ENCODE results near the gene SSR4.

SSR4 gene

GRCh38 chrX:153821066-153821465 is 26.6 kb downstream of the SSR4 start:
- Histone ChIP-seq H2AFZ (ENCODE audit: low read length) (no peak overlapping the region), H3K36me3 (ENCODE audit: insufficient read depth, low read length) (no peaks in the 10 kb centered on the region), H3K9me2 (ENCODE audit: low read depth, low read length) (no peaks in the 10 kb centered on the region), H3K27ac (ENCODE audit: low read depth, low read length, poor library complexity, severe bottlenecking) (no peak overlapping the region), H4K20me1 (ENCODE audit: insufficient read depth, low read length) (no peaks in the 10 kb centered on the region), H3K9ac (ENCODE audit: low read length) (no peak overlapping the region), H3K4me1 (ENCODE audit: insufficient read depth, low read length, severe bottlenecking) (no peaks in the 10 kb centered on the region), H3K4me3 (ENCODE audit: low read depth, low read length, poor library complexity, severe bottlenecking) (no peak overlapping the region), H3K9me3 (ENCODE audit: low read length) (no peaks in the 10 kb centered on the region), H3K79me2 (ENCODE audit: insufficient read depth, low read length) (no peaks in the 10 kb centered on the region), H3F3A (ENCODE audit: insufficient read depth, low read length) (no peaks in the 10 kb centered on the region), H3K4me2 (ENCODE audit: low read length) (no peak overlapping the region), H3K27me3 (ENCODE audit: insufficient read depth, low read length) (no peaks in the 10 kb centered on the region)
- no peak for TF ChIP-seq EZH2 (IDR thresholded peaks at IDR 0.05; ENCODE audit: borderline replicate concordance, low read length)
- no peak for TF ChIP-seq CTCF (IDR thresholded peaks at IDR 0.05; ENCODE audit: low read length)

GRCh38 chrX:153824348-153824747 is 29.9 kb downstream of the SSR4 start:
- Histone ChIP-seq H3K9me3 (ENCODE audit: low read length) (no peaks in the 10 kb centered on the region), H3K27me3 (ENCODE audit: insufficient read depth, low read length) (no peaks in the 10 kb centered on the region)

GRCh38 chrX:153825042-153825441 is 30.6 kb downstream of the SSR4 start:
- Histone ChIP-seq H3F3A (ENCODE audit: insufficient read depth, low read length) (no peaks in the 10 kb centered on the region), H3K9ac (ENCODE audit: low read length) (no peak overlapping the region), H3K9me2 (ENCODE audit: low read depth, low read length) (no peaks in the 10 kb centered on the region), H3K4me1 (ENCODE audit: insufficient read depth, low read length, severe bottlenecking) (no peaks in the 10 kb centered on the region), H3K27ac (ENCODE audit: low read depth, low read length, poor library complexity, severe bottlenecking) (no peak overlapping the region), H2AFZ (ENCODE audit: low read length) (no peak overlapping the region), H3K4me2 (ENCODE audit: low read length) (no peak overlapping the region), H3K27me3 (ENCODE audit: insufficient read depth, low read length) (no peaks in the 10 kb centered on the region), H4K20me1 (ENCODE audit: insufficient read depth, low read length) (no peaks in the 10 kb centered on the region), H3K79me2 (ENCODE audit: insufficient read depth, low read length) (no peaks in the 10 kb centered on the region), H3K4me3 (ENCODE audit: low read depth, low read length, poor library complexity, severe bottlenecking) (no peak overlapping the region), H3K9me3 (ENCODE audit: low read length) (no peaks in the 10 kb centered on the region), H3K36me3 (ENCODE audit: insufficient read depth, low read length) (no peaks in the 10 kb centered on the region)
- TF ChIP-seq CTCF (IDR thresholded peaks at IDR 0.05; ENCODE audit: low read length) (no peak), EZH2 (IDR thresholded peaks at IDR 0.05; ENCODE audit: borderline replicate concordance, low read length) (no peak)

More at GRCh38 chrX:153824348-153824747, 29.9 kb downstream of the SSR4 start:
- Histone ChIP-seq H3F3A (ENCODE audit: insufficient read depth, low read length) (no peaks in the 10 kb centered on the region), H3K79me2 (ENCODE audit: insufficient read depth, low read length) (no peaks in the 10 kb centered on the region), H3K27ac (ENCODE audit: low read depth, low read length, poor library complexity, severe bottlenecking) (no peak overlapping the region), H3K4me3 (ENCODE audit: low read depth, low read length, poor library complexity, severe bottlenecking) (no peak overlapping the region), H3K9ac (ENCODE audit: low read length) (no peak overlapping the region), H2AFZ (ENCODE audit: low read length) (no peak overlapping the region), H3K4me2 (ENCODE audit: low read length) (no peak overlapping the region), H3K36me3 (ENCODE audit: insufficient read depth, low read length) (no peaks in the 10 kb centered on the region), H3K9me2 (ENCODE audit: low read depth, low read length) (no peaks in the 10 kb centered on the region), H3K4me1 (ENCODE audit: insufficient read depth, low read length, severe bottlenecking) (no peaks in the 10 kb centered on the region), H4K20me1 (ENCODE audit: insufficient read depth, low read length) (no peaks in the 10 kb centered on the region)
- TF ChIP-seq EZH2 (IDR thresholded peaks at IDR 0.05; ENCODE audit: borderline replicate concordance, low read length) (no peak), CTCF (IDR thresholded peaks at IDR 0.05; ENCODE audit: low read length) (no peak)
